HCT116 (cell line): ENCODE data around the gene YARS2. TPM values are rescaled to one million over a fixed set of nuclear protein-coding genes. Genes with fewer than 3 reads are reported as not detected.

Experiments used
- ATAC-seq: fragments of 200-7000 bp; cut with Tn5 transposase; 2 replicates; pipeline ENCODE4 v1.9.1; 2020; ENCODE audit warnings: mild to moderate bottlenecking, moderate library complexity
- BruUV-seq: library from RNA; stranded (reverse); fragments of 400-500 nt; replicated peaks from 2 replicates; lab custom pipeline; 2021; lab: Mats Ljungman, UMichigan
- CTCF ChIA-PET: fragments of 300-600 bp; sonication (Branson Sonifier 250); formaldehyde crosslinking; loops from one replicate; lab custom pipeline; 2021; ENCODE audit warnings: antibody characterized with exemption; lab: Charles Lee
- POLR2A ChIA-PET: fragments of 300-600, 350-600 bp; sonication (Branson Sonifier 250); formaldehyde crosslinking; loops from one replicate; lab custom pipeline; 2021; ENCODE audit warnings: antibody characterized with exemption; lab: Charles Lee
- RAD21 ChIA-PET, 2 experiments: fragments of 300-600 bp; sonication (Branson Sonifier 250); formaldehyde crosslinking; loops; one replicate each; lab custom pipeline; 2023; ENCODE audit warnings: low total read pairs in 2 of 2; ENCODE audit not compliant: uncharacterized antibody in 2 of 2, unreplicated experiment in 2 of 2, low non-redundant PET in 1 of 2; lab: Charles Lee
- DNase-seq: peaks from one replicate; pipeline ENCODE4 v3.0.0-alpha.2; 2010; ENCODE audit warnings: low read depth, low spot score
- H2AFZ ChIP-seq: fragments of 200-600 bp; shearing (Covaris generic), sonication (generic); 2 replicates; pipeline ENCODE4 v1.6.1; 2017; ENCODE audit warnings: low read depth, mixed run types, mixed read lengths, antibody characterized with exemption, low read length; ENCODE audit not compliant: poor library complexity, severe bottlenecking
- H3K27ac ChIP-seq: 2 replicates; pipeline ENCODE4 v1.5.1; 2012; ENCODE audit warnings: low read depth, low read length
- H3K27me3 ChIP-seq: fragments of 200-600 bp; sonication (generic); 2 replicates; pipeline ENCODE4 v1.6.1; 2016; ENCODE audit warnings: mixed run types, low read length, mixed read lengths; ENCODE audit not compliant: insufficient read depth
- H3K36me3 ChIP-seq, 2 experiments: fragments of 200-500 bp in 1 of 2; fragments of 200-600 bp in 1 of 2; sonication (Bioruptor generic) in 1 of 2; sonication (generic) in 1 of 2; 2 replicates each; pipeline versions ENCODE4 v1.5.1 to v1.6.1; 2014 to 2016; ENCODE audit warnings: low read length in 2 of 2, inconsistent platforms in 1 of 2, mixed read lengths in 1 of 2, mixed run types in 1 of 2; ENCODE audit not compliant: insufficient read depth in 2 of 2, control insufficient read depth in 1 of 2
- H3K4me1 ChIP-seq, 2 experiments: fragments of 200-600 bp in 1 of 2; sonication (generic) in 1 of 2; 2 replicates each; pipeline versions ENCODE4 v1.5.1 to v1.6.1; 2012 to 2017; ENCODE audit warnings: low read length in 2 of 2, inconsistent platforms in 1 of 2, mild to moderate bottlenecking in 1 of 2, mixed read lengths in 1 of 2, mixed run types in 1 of 2, moderate library complexity in 1 of 2; ENCODE audit not compliant: insufficient read depth in 2 of 2, control insufficient read depth in 1 of 2
- H3K4me2 ChIP-seq: fragments of 200-600 bp; sonication (generic); 2 replicates; pipeline ENCODE4 v1.6.1; 2017; ENCODE audit warnings: mixed run types, low read length, mixed read lengths
- H3K4me3 ChIP-seq, 2 experiments: fragments of 200-600 bp in 1 of 2; sonication (generic) in 1 of 2; replicated peaks in 1 of 2; 2 replicates each; pipeline ENCODE4 v1.5.1; 2011 to 2016; ENCODE audit warnings: low read length in 2 of 2, control low read depth in 1 of 2, low read depth in 1 of 2, mild to moderate bottlenecking in 1 of 2, mixed read lengths in 1 of 2, mixed run types in 1 of 2
- H3K79me2 ChIP-seq: fragments of 200-600 bp; sonication (generic); 2 replicates; pipeline ENCODE4 v1.6.1; 2017; ENCODE audit warnings: mild to moderate bottlenecking, mixed run types, low read length, moderate library complexity, mixed read lengths; ENCODE audit not compliant: insufficient read depth
- H3K9ac ChIP-seq: fragments of 200-600 bp; sonication (generic); 2 replicates; pipeline ENCODE4 v1.6.1; 2016; ENCODE audit warnings: low read length, mixed read lengths
- H3K9me2 ChIP-seq: fragments of 200-600 bp; sonication (generic), shearing (Covaris generic); 2 replicates; pipeline ENCODE4 v1.6.1; 2017; ENCODE audit warnings: mixed run types, mild to moderate bottlenecking, moderate library complexity; ENCODE audit not compliant: insufficient read depth
- H3K9me3 ChIP-seq, 2 experiments: fragments of 200-500 bp in 1 of 2; fragments of 200-600 bp in 1 of 2; sonication (Bioruptor generic) in 1 of 2; sonication (generic) in 1 of 2; 2 replicates each; pipeline ENCODE4 v1.6.1; 2014 to 2017; ENCODE audit warnings: low read length in 2 of 2, mixed read lengths in 2 of 2, inconsistent platforms in 1 of 2, low read depth in 1 of 2, mild to moderate bottlenecking in 1 of 2, mixed run types in 1 of 2, moderate library complexity in 1 of 2; ENCODE audit not compliant: control insufficient read depth in 1 of 2, insufficient read depth in 1 of 2
- H4K20me1 ChIP-seq: fragments of 200-600 bp; sonication (generic), shearing (Covaris generic); 2 replicates; pipeline ENCODE4 v1.6.1; 2017; ENCODE audit warnings: mixed run types, mild to moderate bottlenecking, moderate library complexity; ENCODE audit not compliant: insufficient read depth
- CTCF ChIP-seq, 3 experiments: fragments of 200-600 bp in 1 of 3; sonication (generic) in 1 of 3; IDR thresholded peaks in 2 of 3; conservative IDR thresholded peaks in 1 of 3; 2 replicates each; pipeline ENCODE4 v1.5.1; 2012 to 2017; ENCODE audit warnings: low read depth in 2 of 3, low read length in 2 of 3, antibody characterized with exemption in 1 of 3, borderline replicate concordance in 1 of 3, control low read depth in 1 of 3, mild to moderate bottlenecking in 1 of 3, mixed read lengths in 1 of 3, mixed run types in 1 of 3, moderate library complexity in 1 of 3; ENCODE audit not compliant: insufficient read depth in 1 of 3
- EGR1 ChIP-seq: IDR thresholded peaks from 2 replicates; pipeline ENCODE4 v1.6.1; 2012; ENCODE audit warnings: low read depth
- ELF1 ChIP-seq: IDR thresholded peaks from 2 replicates; pipeline ENCODE4 v1.6.1; 2012; ENCODE audit warnings: low read depth, borderline replicate concordance
- FOSL1 ChIP-seq: IDR thresholded peaks from 2 replicates; pipeline ENCODE4 v1.6.1; 2012; ENCODE audit warnings: low read depth
- JUND ChIP-seq: IDR thresholded peaks from 2 replicates; pipeline ENCODE4 v1.6.1; 2012
- MAX ChIP-seq: IDR thresholded peaks from 2 replicates; pipeline ENCODE4 v1.6.1; 2012
- POLR2AphosphoS5 ChIP-seq: IDR thresholded peaks from 2 replicates; pipeline ENCODE4 v1.6.1; 2011; ENCODE audit warnings: mild to moderate bottlenecking, low read depth, low read length, moderate library complexity
- RAD21 ChIP-seq: IDR thresholded peaks from 2 replicates; pipeline ENCODE4 v1.6.1; 2012; ENCODE audit warnings: low read depth, mild to moderate bottlenecking
- REST ChIP-seq: IDR thresholded peaks from 2 replicates; pipeline ENCODE4 v1.6.1; 2012; ENCODE audit warnings: low read depth
- SIN3A ChIP-seq: IDR thresholded peaks from 2 replicates; pipeline ENCODE4 v1.6.1; 2012; ENCODE audit warnings: low read depth
- SP1 ChIP-seq: IDR thresholded peaks from 2 replicates; pipeline ENCODE4 v1.6.1; 2012; ENCODE audit warnings: low read depth
- SRF ChIP-seq: IDR thresholded peaks from 2 replicates; pipeline ENCODE4 v1.6.1; 2012; ENCODE audit warnings: low read depth
- TCF7L2 ChIP-seq: IDR thresholded peaks from 2 replicates; pipeline ENCODE4 v1.7.0; 2011; ENCODE audit warnings: borderline replicate concordance, inconsistent platforms; ENCODE audit not compliant: insufficient read depth, insufficient read length; ENCODE audit errors: extremely low read depth
- intact Hi-C: fragments of 100-400 bp; cut with micrococcal nuclease; formaldehyde crosslinking; loops from 2 replicates; pipeline ENCODE4 v1.10.0; 2022
- total RNA-seq: library from RNA; stranded (reverse); gene quantifications from one replicate; pipeline ENCODE4 v1.2.1, GENCODE V29; 2021; ENCODE audit not compliant: unreplicated experiment

YARS2 gene
- total RNA-seq, 1 experiment from 2014 or later, result 26.7 TPM

GRCh38 chr12:32698285-32698684 lies 57.4 kb downstream of the YARS2 start:
- no peaks in the 10 kb centered on the region for H3K36me3 ChIP-seq
- TF ChIP-seq CTCF (IDR thresholded peaks at IDR 0.05 in 2 of 3, conservative IDR thresholded peaks at IDR 0.05 in 1 of 3; ENCODE audit: borderline replicate concordance in 1 of 3, insufficient read depth in 1 of 3, low read depth in 2 of 3, low read length in 2 of 3), result no peak
- ATAC-seq, result no peak

GRCh38 chr12:32697445-32697844 lies 58.3 kb downstream of the YARS2 start:
- ChIA-PET CTCF (no interaction called here), POLR2A (no interaction called here), RAD21 (no interaction called here)
- Histone ChIP-seq H4K20me1 (no peaks in the 10 kb centered on the region; the same call in 1 of the 2 replicates), H3K36me3 (no peaks in the 10 kb centered on the region), H3K27me3 (no peaks in the 10 kb centered on the region), H3K79me2 (peaks cover 73% of the 10 kb centered on the region), H3K4me1 (no peaks in the 10 kb centered on the region), H3K9ac (no peak overlapping the region), H2AFZ (no peak overlapping the region), H3K4me3 (no peak overlapping the region), H3K9me2 (no peaks in the 10 kb centered on the region), H3K9me3 (no peaks in the 10 kb centered on the region), H3K4me2 (no peak overlapping the region), H3K27ac (no peak overlapping the region)
- no TSS peak for BruUV-seq
- no peak for DNase-seq
- intact Hi-C loops, result no loop called here
- no peak for ATAC-seq
- TF ChIP-seq TCF7L2, result no peak
- TF ChIP-seq MAX, result no peak
- TF ChIP-seq SP1, result no peak
- TF ChIP-seq ELF1, result no peak
- TF ChIP-seq SRF, result no peak
- no peak for TF ChIP-seq RAD21
- TF ChIP-seq REST, result no peak
- no peak for TF ChIP-seq EGR1
- TF ChIP-seq POLR2AphosphoS5, result no peak
- TF ChIP-seq FOSL1, result no peak
- TF ChIP-seq CTCF (IDR thresholded peaks at IDR 0.05 in 2 of 3, conservative IDR thresholded peaks at IDR 0.05 in 1 of 3; ENCODE audit: borderline replicate concordance in 1 of 3, insufficient read depth in 1 of 3, low read depth in 2 of 3, low read length in 2 of 3), result no peak
- TF ChIP-seq JUND, result no peak
- TF ChIP-seq SIN3A, result no peak

More at GRCh38 chr12:32698285-32698684, 57.4 kb downstream of the YARS2 start:
- intact Hi-C loops, result no loop called here
- no peak for DNase-seq
- POLR2A ChIA-PET, result no interaction called here
- RAD21 ChIA-PET, result no interaction called here
- no peak overlapping the region for H2AFZ ChIP-seq
- no peak overlapping the region for H3K9ac ChIP-seq
- H3K27me3 ChIP-seq, result no peaks in the 10 kb centered on the region
- H3K4me1 ChIP-seq, result no peaks in the 10 kb centered on the region
- BruUV-seq, result no TSS peak
- no peak overlapping the region for H3K4me2 ChIP-seq
- peaks cover 71% of the 10 kb centered on the region for H3K79me2 ChIP-seq
- no peak overlapping the region for H3K4me3 ChIP-seq
- no peaks in the 10 kb centered on the region for H3K9me3 ChIP-seq
- no peaks in the 10 kb centered on the region for H3K9me2 ChIP-seq
- CTCF ChIA-PET, result no interaction called here
- H4K20me1 ChIP-seq, result no peaks in the 10 kb centered on the region; the same call in 1 of the 2 replicates
- H3K27ac ChIP-seq, result no peak overlapping the region
